ENCODE data around the gene RDH13.
A peak's percentile ranks its signal among the peaks of the same experiment; 100 is the strongest.
"Not testable (repeated sequence)": the region's sequence is repeated elsewhere in the genome, so short reads cannot be mapped to it uniquely, and the experiment has no call there.

RDH13 gene

GRCh38 chr19:55076321-55076720, 13.4 kb upstream of the RDH13 start:
- no peak for DNase-seq (ENCODE audit: low read depth)

DNA sequence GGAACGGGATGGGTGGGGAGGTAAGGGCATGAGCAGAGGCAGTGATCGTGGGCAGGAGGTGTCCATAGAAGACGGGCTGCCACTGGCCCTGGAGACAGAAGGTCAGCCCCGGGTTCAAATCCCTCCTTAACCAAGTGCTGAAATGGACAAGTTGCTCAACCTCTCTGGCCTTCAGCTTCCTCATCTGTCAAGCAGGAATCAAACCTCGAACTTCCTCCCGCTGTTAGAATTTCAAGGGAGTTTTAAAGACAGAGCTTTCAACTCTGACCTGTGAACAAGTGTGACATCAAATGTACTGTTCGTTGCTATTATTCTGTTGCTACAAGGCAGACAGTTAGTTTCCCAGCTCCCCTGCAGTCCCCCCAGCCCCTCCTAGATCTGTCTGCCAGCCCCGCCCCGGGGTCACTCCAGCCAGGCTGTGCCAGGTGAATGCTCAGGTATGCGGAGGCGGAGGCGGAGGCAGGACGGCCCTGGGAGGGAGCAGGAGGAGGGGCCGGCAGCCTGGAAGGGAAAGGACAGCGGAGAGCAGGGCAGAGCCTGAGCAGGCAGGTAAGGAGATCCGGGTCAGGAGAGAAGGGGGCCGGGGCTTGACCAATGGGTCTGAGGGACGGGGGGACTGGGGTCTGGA, 12.5 kb upstream of the RDH13 start, which contains the start of gene EPS8L1:
Gene EPS8L1 (plus strand): TSS at position 499 of the 628 bp plus-strand sequence. CDS start 576 bp downstream, outside the sequence.
- DNase-seq (ENCODE audit: low read depth): no peak

GRCh38 chr19:55071913-55072312, 9.0 kb upstream of the RDH13 start:
- DNase-seq (ENCODE audit: low read depth): no peak

- DNase-seq (ENCODE audit: low read depth): peak; percentile 81
These were observed 8.2 kb upstream of the RDH13 start for GRCh38 chr19:55071129-55071502.

DNA sequence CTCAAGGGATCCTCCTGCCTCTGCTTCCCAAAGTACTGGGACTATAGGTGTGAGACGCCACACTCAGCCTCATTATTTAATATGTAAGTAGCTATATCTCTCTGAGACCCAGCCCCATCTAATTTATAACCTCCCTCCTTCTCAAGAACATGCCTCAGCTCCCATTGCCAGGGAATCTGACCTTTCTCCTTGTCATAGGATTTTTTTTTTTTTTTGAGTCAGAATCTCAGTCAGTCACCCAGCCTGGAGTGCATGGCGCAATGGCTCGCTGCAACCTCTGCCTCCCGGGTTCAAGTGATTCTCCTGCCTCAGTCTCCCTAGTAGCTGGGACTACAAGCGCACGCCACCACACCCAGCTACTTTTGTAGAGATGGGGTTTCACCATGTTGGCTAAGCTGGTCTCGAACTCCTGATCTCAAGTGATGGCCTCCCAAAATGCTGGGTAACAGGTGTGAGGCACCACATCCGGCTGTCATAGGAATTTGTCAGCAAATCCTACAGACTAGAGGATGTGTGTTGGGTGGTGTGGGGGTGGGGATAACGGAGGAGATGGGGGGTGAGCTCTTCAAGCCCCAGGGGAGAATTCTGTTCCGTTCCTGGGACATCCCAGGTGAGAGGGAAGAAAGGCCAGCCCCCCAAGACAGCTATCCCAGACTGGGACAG, 7.6 kb upstream of the RDH13 start:
- no peak for DNase-seq (ENCODE audit: low read depth)

DNA sequence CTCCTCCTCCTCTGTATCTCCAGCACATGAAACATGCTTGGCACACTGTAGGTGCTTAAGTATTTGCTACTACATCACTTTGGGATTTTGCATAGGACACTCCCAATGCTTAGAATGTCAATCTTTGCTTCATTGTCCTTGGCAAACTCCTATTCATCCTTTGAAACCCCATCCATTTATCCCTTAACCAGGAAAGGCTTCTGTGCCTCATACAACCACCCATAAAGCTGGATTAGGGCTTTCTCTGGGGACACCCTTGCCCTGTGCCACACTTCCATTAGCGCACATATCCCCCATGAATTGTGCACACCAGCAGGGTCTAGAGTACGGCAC, 6.9 kb upstream of the RDH13 start:
- DNase-seq (ENCODE audit: low read depth): no peak

DNA sequence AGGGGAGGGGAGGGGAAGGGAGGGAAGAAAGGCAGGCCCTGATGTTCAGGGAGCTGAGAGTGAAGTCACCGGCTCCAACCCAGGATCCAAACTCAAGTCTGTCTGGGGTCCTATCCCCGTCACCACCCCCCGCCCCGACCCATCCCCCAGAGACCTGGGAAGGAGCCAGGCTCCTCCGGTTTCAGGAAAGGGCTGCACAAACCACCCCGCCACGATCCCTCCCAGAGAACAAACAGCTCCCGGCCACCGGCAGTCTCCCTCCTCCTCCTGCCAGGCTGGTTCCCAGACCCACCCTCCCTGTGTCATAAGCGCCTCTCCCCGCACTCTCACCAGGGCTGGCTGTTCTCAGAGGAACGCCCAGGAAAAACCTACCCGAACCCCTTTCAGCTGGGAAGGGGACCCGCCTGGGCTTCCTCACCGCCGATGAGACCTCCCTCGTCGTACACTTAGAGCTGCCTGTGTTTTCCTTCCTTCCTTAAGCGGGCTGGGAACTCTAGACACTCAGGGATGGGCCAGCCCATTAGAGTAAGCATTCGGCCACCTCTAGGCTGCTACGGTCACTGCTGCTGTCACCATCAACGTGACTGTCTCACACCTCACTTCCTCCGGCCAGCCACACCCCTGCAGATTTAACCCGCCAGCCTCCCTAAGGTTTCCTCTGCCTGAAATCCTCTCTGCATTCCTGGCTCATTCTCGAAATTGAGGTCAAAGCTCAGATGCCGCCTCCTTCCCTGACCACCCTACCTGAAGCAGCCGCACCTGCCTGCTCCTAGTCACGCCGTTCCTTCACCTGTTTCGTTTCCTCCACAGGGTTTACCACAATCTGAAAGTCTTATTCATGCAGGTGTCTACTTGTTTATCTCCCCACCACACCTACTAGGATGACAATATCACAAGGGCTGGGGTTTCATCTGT, 6.3 kb upstream of the RDH13 start:
- peak; percentile 28 for DNase-seq (ENCODE audit: low read depth)

GRCh38 chr19:55067869-55068268, 4.9 kb upstream of the RDH13 start:
- no peak for DNase-seq (ENCODE audit: low read depth)

- no peak for DNase-seq (ENCODE audit: low read depth)
These were observed 3.3 kb upstream of the RDH13 start for GRCh38 chr19:55066107-55066709.

GRCh38 chr19:55065516-55065915, 2.6 kb upstream of the RDH13 start:
- not testable (repeated sequence) for DNase-seq (ENCODE audit: low read depth)

- no peak for DNase-seq (ENCODE audit: low read depth)
These were observed 520 bp upstream of the RDH13 start for GRCh38 chr19:55063492-55063843.

DNA sequence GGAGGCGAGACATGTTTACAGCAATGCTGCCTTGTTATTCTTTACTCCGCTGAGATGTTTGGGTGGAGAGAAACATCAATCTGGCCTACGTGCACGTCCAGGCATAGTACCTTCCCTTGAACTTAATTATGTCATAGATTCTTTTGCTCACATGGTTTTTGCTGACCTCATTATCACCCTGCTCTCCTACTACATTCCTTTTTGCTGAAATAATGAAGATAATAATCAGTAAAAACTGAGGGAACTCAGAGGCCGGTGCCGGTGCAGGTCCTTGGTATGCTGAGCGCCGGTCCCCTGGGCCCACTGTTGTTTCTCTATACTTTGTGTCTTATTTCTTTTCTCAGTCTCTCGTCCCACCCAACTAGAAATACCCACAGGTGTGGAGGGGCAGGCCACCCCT, 2.7 kb downstream of the RDH13 start:
- peak; percentile 45 for DNase-seq (ENCODE audit: low read depth)

DNA sequence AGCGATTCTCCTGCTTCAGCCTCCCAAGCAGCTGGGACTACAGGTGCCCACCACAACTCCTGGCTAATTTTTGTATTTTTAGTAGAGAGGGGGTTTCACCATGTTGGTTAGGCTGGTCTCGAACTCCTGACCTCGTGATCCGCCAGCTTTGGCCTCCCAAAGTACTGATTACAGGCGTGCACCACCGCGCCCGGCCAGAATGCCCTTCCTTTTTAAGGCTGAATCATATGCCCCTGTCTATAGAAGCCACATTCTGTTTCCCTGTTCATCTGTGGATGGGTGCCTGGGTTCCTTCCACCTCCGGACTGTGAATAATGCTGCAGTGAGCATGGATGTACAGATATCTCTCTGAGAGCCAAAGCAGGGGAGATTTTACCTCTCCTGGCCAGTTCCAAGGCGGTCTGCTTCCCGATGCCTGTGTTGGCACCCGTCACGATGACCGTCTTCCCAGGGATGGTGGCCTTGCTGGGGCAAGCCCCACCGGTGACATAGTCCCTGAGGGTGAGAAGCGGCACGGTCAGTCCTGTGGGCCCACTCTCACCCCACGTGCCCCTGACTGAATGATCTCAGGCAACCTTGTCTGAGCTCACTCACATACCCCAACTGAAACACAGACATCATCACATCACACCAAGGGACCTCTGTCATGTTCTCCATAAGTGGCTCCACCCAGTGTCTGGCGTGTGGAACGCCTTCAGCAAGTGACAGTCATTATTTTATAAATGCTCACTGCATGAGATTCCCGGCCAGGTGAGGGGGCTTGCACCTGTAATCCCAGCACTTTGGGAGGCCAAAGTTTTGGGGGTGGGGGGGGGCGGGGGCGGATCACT, 4.0 kb downstream of the RDH13 start:
- no peak for DNase-seq (ENCODE audit: low read depth)

GRCh38 chr19:55056827-55057226, 6.1 kb downstream of the RDH13 start:
- no peak for DNase-seq (ENCODE audit: low read depth)

- DNase-seq (ENCODE audit: low read depth): no peak
These were observed 9.2 kb downstream of the RDH13 start for GRCh38 chr19:55053735-55054134.

GRCh38 chr19:55050749-55051532, 12.0 kb downstream of the RDH13 start:
- no peak for DNase-seq (ENCODE audit: low read depth)

- DNase-seq (ENCODE audit: low read depth): no peak
These were observed 14.5 kb downstream of the RDH13 start for GRCh38 chr19:55048446-55048845.

GRCh38 chr19:55047951-55048350, 15.0 kb downstream of the RDH13 start:
- no peak for DNase-seq (ENCODE audit: low read depth)

- DNase-seq (ENCODE audit: low read depth): no peak
These were observed 15.8 kb downstream of the RDH13 start for GRCh38 chr19:55046975-55047622.
